T-helper 1 cell treated with Interleukin-12 subunit alpha and Interleukin-12 subunit beta and Interleukin-4 antibody, amounts not matched to agents 30 ng/mL and 1 ng/mL, for 36 hours (primary cell): ENCODE results near the gene LAX1. TPM values are rescaled to one million over a fixed set of nuclear protein-coding genes. Genes with fewer than 3 reads are reported as not detected.

Experiments
- intact Hi-C: fragments of 100-400 bp; cut with micrococcal nuclease; formaldehyde crosslinking; loops from one replicate; pipeline ENCODE4 v1.15.1; 2024
- total RNA-seq: library from RNA; stranded (reverse); gene quantifications from 2 replicates; pipeline ENCODE4 v1.2.3, GENCODE V29; 2022

LAX1 gene
- total RNA-seq, 1 donor from 2014 or later: 12.6 TPM

GRCh38 chr1:203799157-203799556 is 34.2 kb downstream of the LAX1 start:
- intact Hi-C loops: loop anchor here (5.0 to 10.0 kb wide), 3 partner anchors 472 to 1452 kb away; partner anchors contain the start of gene PPP1R12B

- intact Hi-C loops: loop anchor here (5.0 to 10.0 kb wide), 3 partner anchors 473 to 1453 kb away; partner anchors contain the start of gene PPP1R12B
These were observed 35.0 kb downstream of the LAX1 start for GRCh38 chr1:203799971-203800370.

GRCh38 chr1:203805689-203806088 is 40.7 kb downstream of the LAX1 start:
- intact Hi-C loops: no loop called here

GRCh38 chr1:203807196-203807595 is 42.2 kb downstream of the LAX1 start:
- intact Hi-C loops: no loop called here

- intact Hi-C loops: no loop called here
These were observed 48.8 kb downstream of the LAX1 start for GRCh38 chr1:203813581-203814341.

GRCh38 chr1:203818399-203818798 is 53.4 kb downstream of the LAX1 start:
- intact Hi-C loops: no loop called here

GRCh38 chr1:203823306-203823705 is 58.3 kb downstream of the LAX1 start:
- intact Hi-C loops: loop anchor here (10.0 kb wide), 1 partner anchor 319 kb away; no protein-coding TSS in a partner anchor

Other genes with a start within 250 kb of the LAX1 start
- 130 and 133 TPM in 2 replicates for gene ATP2B4, start 138.4 kb upstream of the LAX1 start, total RNA-seq
- gene ZBED6, start 30.4 kb downstream of the LAX1 start, total RNA-seq: 22.8 and 23.7 TPM in 2 replicates
- 93.7 and 98.4 TPM in 2 replicates for gene ZC3H11A, start 30.4 kb downstream of the LAX1 start, total RNA-seq
- gene SNRPE, start 96.4 kb downstream of the LAX1 start, total RNA-seq: 132 and 133 TPM in 2 replicates